Stimulated activated naive CD8-positive, alpha-beta T cell treated with anti-CD3 and anti-CD28 coated beads, Interleukin-15, Interleukin-2, amounts not matched to agents 100 ng/mL and 50 ng/mL, for 24 hours (primary cell): ENCODE measurements around the gene ADGRD1.
"Not testable (repeated sequence)": the region's sequence is repeated elsewhere in the genome, so short reads cannot be mapped to it uniquely, and the experiment has no call there.

Experiments used
- H3K27ac Mint-ChIP-seq: one replicate; pipeline ENCODE4 v1.8.0; 2021; ENCODE audit warnings: mild to moderate bottlenecking, mixed read lengths
- H3K27me3 Mint-ChIP-seq: one replicate; pipeline ENCODE4 v1.8.0; 2021; ENCODE audit warnings: mixed read lengths
- H3K36me3 Mint-ChIP-seq: one replicate; pipeline ENCODE4 v1.8.0; 2021; ENCODE audit warnings: low read depth, mixed read lengths
- H3K4me1 Mint-ChIP-seq: one replicate; pipeline ENCODE4 v1.8.0; 2021; ENCODE audit warnings: low read depth, mixed read lengths
- H3K4me3 Mint-ChIP-seq: one replicate; pipeline ENCODE4 v1.8.0; 2021; ENCODE audit warnings: mild to moderate bottlenecking, mixed read lengths
- H3K9me3 Mint-ChIP-seq: one replicate; pipeline ENCODE4 v1.8.0; 2021; ENCODE audit warnings: mixed read lengths

The ADGRD1 gene

GRCh38 chr12:131116468-131117117 lies 162.9 kb downstream of the ADGRD1 start:
- H3K4me1 Mint-ChIP-seq = peaks cover 11% of the 10 kb centered on the region
- H3K9me3 Mint-ChIP-seq = no peaks in the 10 kb centered on the region
- H3K27ac Mint-ChIP-seq = no peak overlapping the region
- H3K36me3 Mint-ChIP-seq = no peaks in the 10 kb centered on the region
- no peaks in the 10 kb centered on the region for H3K27me3 Mint-ChIP-seq
- H3K4me3 Mint-ChIP-seq = no peak overlapping the region

DNA sequence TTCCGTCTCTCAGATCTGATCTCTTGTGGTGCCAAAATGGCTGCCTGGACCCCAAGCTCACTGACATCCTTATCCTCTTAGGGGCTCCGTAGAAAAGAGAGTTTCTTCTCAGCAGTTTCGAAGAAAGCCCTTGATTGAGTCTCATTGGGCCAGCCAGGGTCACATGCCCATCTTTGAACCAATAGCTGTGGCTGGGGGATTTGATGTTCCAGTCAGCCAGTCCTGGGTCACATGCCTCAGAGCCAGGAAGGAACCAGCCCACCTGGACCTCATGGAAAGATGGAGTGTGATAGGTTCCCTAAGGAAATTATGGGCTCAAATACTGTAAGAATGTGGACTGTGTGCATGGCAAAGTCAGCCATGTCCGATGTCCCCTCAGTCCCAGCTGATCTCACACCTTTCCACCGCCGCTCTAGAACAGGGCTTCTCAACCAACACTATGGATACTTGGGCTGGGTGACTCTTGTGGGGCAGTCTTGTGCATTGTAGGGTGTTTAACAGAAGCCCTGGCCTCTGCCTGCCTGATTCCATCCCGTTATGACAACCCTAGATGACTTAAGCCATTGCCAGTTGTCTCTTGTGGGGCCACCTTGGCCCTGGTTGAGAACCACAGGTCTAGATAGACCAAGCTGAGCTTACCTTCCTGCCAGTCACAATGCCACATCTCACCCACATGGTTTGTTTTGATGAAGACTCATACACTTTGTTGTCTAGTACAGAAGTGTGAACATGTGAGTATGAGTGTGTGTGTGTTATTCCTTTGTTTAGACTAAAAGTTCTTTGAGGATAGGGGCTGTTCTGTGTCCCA lies 163.9 kb downstream of the ADGRD1 start:
- Mint-ChIP-seq H3K4me3 (no peak overlapping the region), H3K4me1 (peaks cover 1% of the 10 kb centered on the region), H3K27me3 (no peaks in the 10 kb centered on the region), H3K36me3 (no peaks in the 10 kb centered on the region), H3K9me3 (no peaks in the 10 kb centered on the region), H3K27ac (no peak overlapping the region)

- no peaks in the 10 kb centered on the region for H3K27me3 Mint-ChIP-seq
- H3K36me3 Mint-ChIP-seq = no peaks in the 10 kb centered on the region
- no peaks in the 10 kb centered on the region for H3K4me1 Mint-ChIP-seq
- no peak overlapping the region for H3K27ac Mint-ChIP-seq
- H3K9me3 Mint-ChIP-seq = no peaks in the 10 kb centered on the region
- no peak overlapping the region for H3K4me3 Mint-ChIP-seq
Measured at GRCh38 chr12:131118371-131118770, 164.7 kb downstream of the ADGRD1 start.

DNA sequence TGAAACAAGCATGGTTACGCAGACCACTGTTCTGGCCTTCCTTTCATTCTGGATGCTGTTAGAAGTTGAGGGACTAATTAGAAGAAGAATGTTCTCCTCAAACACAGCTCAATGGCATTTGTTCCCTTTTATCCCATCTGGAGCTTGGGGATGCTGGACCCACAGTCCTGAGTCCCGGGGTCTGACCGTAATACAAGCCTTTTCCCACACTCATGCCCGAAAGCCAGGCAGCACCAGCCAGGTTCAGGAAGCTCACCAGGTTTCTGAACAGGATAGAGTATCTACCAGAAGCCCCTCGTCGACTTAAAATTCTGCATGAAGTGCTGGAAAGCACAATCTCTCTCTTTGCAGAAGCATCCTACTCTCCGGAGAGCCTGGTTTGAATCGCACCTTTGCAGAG lies 165.6 kb downstream of the ADGRD1 start:
- H3K4me3 Mint-ChIP-seq, H3K9me3 Mint-ChIP-seq, H3K36me3 Mint-ChIP-seq, H3K27ac Mint-ChIP-seq, H3K4me1 Mint-ChIP-seq, H3K27me3 Mint-ChIP-seq: not testable (repeated sequence)

DNA sequence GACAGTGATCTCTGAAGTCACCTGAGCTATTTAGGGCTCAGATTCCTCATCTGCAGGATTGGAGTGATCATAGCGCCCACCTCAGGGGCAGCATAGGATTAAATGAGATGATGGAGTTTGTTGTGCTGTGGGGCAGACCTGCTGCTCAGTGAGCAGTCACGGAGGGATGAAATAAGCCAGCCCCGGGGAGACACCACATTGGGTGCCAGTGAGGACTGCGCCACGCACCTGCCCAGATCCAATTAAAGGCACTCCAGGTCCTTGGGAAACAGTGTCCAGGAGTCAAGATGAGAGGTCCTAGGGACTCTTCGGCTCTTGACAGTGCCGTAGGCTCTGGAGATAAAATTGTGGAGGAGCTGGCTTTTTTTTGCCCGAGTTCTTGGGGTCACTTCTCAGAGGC lies 166.2 kb downstream of the ADGRD1 start:
- no peaks in the 10 kb centered on the region for H3K4me1 Mint-ChIP-seq
- H3K27ac Mint-ChIP-seq = no peak overlapping the region
- H3K27me3 Mint-ChIP-seq = no peaks in the 10 kb centered on the region
- H3K36me3 Mint-ChIP-seq = no peaks in the 10 kb centered on the region
- H3K9me3 Mint-ChIP-seq = no peaks in the 10 kb centered on the region
- H3K4me3 Mint-ChIP-seq = no peak overlapping the region

DNA sequence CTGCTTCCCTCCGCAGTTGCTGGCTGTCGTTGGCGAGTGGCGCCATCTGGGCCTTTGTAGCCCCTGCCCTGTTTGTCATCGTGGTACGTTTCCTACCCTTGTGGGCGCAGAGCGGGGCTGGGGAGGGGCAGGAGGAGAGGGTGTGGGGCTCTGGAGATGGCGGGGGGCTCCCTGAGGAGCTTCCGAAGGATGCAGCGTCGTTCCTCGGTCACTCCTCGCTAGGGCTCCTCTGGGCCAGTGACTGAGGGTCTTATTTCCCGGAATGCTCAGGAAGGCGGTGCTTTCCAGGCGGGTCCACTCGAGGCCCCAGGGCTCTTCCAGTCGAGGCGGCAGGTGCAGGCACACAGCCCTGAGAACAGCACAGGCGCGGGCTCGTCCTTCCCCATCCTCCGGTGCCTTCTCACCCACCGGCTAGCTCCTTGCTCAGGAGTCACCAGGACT lies 167.1 kb downstream of the ADGRD1 start:
- Mint-ChIP-seq H3K4me3 (no peak overlapping the region), H3K9me3 (no peaks in the 10 kb centered on the region), H3K4me1 (no peaks in the 10 kb centered on the region), H3K27me3 (no peaks in the 10 kb centered on the region), H3K27ac (no peak overlapping the region), H3K36me3 (no peaks in the 10 kb centered on the region)

- no peak overlapping the region for H3K4me3 Mint-ChIP-seq
- no peaks in the 10 kb centered on the region for H3K9me3 Mint-ChIP-seq
- H3K27ac Mint-ChIP-seq = no peak overlapping the region
- H3K27me3 Mint-ChIP-seq = no peaks in the 10 kb centered on the region
- H3K36me3 Mint-ChIP-seq = no peaks in the 10 kb centered on the region
- no peaks in the 10 kb centered on the region for H3K4me1 Mint-ChIP-seq
Measured at GRCh38 chr12:131121705-131122405, 168.1 kb downstream of the ADGRD1 start.

- no peaks in the 10 kb centered on the region for H3K36me3 Mint-ChIP-seq
- H3K4me1 Mint-ChIP-seq = no peaks in the 10 kb centered on the region
- no peaks in the 10 kb centered on the region for H3K27me3 Mint-ChIP-seq
- H3K4me3 Mint-ChIP-seq = no peak overlapping the region
- no peaks in the 10 kb centered on the region for H3K9me3 Mint-ChIP-seq
- no peak overlapping the region for H3K27ac Mint-ChIP-seq
Measured at GRCh38 chr12:131122631-131123030, 168.9 kb downstream of the ADGRD1 start.

DNA sequence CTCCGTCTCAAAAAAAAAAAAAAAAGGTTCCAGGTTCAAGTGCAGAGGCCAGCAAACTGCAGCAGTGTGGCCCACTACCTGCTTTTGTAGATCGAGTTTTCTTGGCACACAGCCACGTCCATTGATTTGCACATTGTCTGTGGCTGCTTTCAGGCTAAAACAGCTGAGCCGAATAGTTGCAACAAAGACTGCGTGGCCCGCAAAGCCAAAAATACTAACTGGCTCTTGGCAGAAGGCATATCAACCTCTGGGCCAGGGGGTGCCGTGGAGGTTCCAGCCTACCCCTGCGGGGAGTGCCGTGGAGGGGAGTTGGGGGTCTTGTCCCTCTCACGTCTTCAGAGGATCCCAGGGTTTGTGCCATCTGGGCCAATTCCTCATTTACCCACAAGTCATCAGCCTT lies 170.1 kb downstream of the ADGRD1 start:
- no peaks in the 10 kb centered on the region for H3K36me3 Mint-ChIP-seq
- H3K4me3 Mint-ChIP-seq = no peak overlapping the region
- H3K27me3 Mint-ChIP-seq = no peaks in the 10 kb centered on the region
- no peaks in the 10 kb centered on the region for H3K4me1 Mint-ChIP-seq
- no peaks in the 10 kb centered on the region for H3K9me3 Mint-ChIP-seq
- no peak overlapping the region for H3K27ac Mint-ChIP-seq

GRCh38 chr12:131124487-131125280 lies 171.0 kb downstream of the ADGRD1 start:
- no peaks in the 10 kb centered on the region for H3K36me3 Mint-ChIP-seq
- H3K4me1 Mint-ChIP-seq = no peaks in the 10 kb centered on the region
- no peak overlapping the region for H3K4me3 Mint-ChIP-seq
- H3K27me3 Mint-ChIP-seq = no peaks in the 10 kb centered on the region
- no peaks in the 10 kb centered on the region for H3K9me3 Mint-ChIP-seq
- H3K27ac Mint-ChIP-seq = no peak overlapping the region

DNA sequence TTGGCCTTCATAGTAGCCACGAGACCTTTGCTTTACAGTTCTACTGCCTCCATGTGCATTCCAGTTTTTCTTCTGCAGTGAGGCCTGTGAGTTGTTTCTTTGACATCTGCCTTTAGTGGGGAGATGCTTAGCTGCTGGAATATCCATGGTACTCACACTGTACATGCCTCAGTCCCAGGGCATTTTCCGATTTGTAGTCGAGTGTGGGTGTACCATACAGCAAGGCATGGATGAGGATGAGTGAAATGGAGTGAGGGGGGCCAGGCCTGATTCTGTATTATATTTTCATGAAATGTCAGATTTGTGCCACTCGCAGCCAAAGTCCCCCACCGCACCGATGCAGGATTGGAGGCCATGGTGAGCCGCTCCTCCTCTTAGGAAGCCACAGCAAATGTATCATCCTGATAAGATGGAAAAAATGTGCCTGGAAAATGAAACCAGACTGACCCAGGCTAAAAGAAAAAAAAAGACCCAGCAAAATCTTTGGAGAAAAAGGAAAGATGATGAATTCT lies 173.0 kb downstream of the ADGRD1 start:
- no peak overlapping the region for H3K27ac Mint-ChIP-seq
- H3K4me1 Mint-ChIP-seq = no peaks in the 10 kb centered on the region
- H3K27me3 Mint-ChIP-seq = no peaks in the 10 kb centered on the region
- H3K4me3 Mint-ChIP-seq = no peak overlapping the region
- H3K36me3 Mint-ChIP-seq = no peaks in the 10 kb centered on the region
- no peaks in the 10 kb centered on the region for H3K9me3 Mint-ChIP-seq

GRCh38 chr12:131128556-131128955 lies 174.8 kb downstream of the ADGRD1 start:
- Mint-ChIP-seq H3K27me3 (no peaks in the 10 kb centered on the region), H3K27ac (no peak overlapping the region), H3K4me1 (no peaks in the 10 kb centered on the region), H3K4me3 (no peak overlapping the region), H3K36me3 (no peaks in the 10 kb centered on the region), H3K9me3 (no peaks in the 10 kb centered on the region)

- not testable (repeated sequence) for H3K9me3 Mint-ChIP-seq, H3K4me1 Mint-ChIP-seq, H3K4me3 Mint-ChIP-seq, H3K27me3 Mint-ChIP-seq, H3K27ac Mint-ChIP-seq, H3K36me3 Mint-ChIP-seq
Measured at GRCh38 chr12:131128966-131129619, 175.4 kb downstream of the ADGRD1 start.

DNA sequence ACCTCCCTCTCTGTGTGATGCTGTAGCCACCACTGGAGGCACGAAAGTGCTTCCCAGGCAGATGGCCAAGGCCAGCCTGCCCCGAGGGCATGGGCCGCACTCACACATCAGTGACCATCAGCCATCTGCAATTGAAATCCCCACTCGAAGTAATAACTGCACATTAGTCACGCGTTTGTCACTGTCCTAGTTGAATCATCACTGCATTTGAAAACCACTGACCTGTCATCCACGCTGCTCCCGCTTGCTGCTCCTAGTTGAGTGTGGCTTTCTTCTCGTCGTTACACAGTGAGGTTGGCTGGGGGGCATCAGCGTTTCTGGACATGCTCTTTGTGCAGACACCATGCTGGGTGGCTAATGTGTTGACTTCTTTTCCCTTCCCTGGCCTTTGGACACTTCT lies 176.1 kb downstream of the ADGRD1 start:
- Mint-ChIP-seq H3K27me3 (no peaks in the 10 kb centered on the region), H3K4me3 (no peak overlapping the region), H3K36me3 (no peaks in the 10 kb centered on the region), H3K9me3 (no peaks in the 10 kb centered on the region), H3K27ac (no peak overlapping the region), H3K4me1 (no peaks in the 10 kb centered on the region)
